Right renal cortex interstitium (tissue), 3 donors: Measurements from ENCODE around the gene PDE7B. TPM values are rescaled to one million over a fixed set of nuclear protein-coding genes. Genes with fewer than 3 reads are reported as not detected.
"Not testable (repeated sequence)": the region's sequence is repeated elsewhere in the genome, so short reads cannot be mapped to it uniquely, and the experiment has no call there.

Source experiments
- DNase-seq, 3 donors: peaks; one replicate each; pipeline ENCODE4 v3.0.0-alpha.2; 2013; ENCODE audit warnings: low read depth in 3 of 3, low spot score in 2 of 3
- polyA plus RNA-seq, 3 donors: library from polyadenylated mRNA; unstranded; fragments of 120-200 nt; gene quantifications; one replicate each; pipeline ENCODE4 v1.2.1, GENCODE V29; 2013; ENCODE audit not compliant: insufficient read length in 3 of 3

PDE7B gene
- polyA plus RNA-seq, 3 donors = 8.3 to 9.2 (median 8.7) TPM

GRCh38 chr6:136213012-136213539 is 361.6 kb downstream of the PDE7B start:
- no peak for DNase-seq

GRCh38 chr6:136213853-136214252 is 362.4 kb downstream of the PDE7B start:
- DNase-seq = no peak

DNA sequence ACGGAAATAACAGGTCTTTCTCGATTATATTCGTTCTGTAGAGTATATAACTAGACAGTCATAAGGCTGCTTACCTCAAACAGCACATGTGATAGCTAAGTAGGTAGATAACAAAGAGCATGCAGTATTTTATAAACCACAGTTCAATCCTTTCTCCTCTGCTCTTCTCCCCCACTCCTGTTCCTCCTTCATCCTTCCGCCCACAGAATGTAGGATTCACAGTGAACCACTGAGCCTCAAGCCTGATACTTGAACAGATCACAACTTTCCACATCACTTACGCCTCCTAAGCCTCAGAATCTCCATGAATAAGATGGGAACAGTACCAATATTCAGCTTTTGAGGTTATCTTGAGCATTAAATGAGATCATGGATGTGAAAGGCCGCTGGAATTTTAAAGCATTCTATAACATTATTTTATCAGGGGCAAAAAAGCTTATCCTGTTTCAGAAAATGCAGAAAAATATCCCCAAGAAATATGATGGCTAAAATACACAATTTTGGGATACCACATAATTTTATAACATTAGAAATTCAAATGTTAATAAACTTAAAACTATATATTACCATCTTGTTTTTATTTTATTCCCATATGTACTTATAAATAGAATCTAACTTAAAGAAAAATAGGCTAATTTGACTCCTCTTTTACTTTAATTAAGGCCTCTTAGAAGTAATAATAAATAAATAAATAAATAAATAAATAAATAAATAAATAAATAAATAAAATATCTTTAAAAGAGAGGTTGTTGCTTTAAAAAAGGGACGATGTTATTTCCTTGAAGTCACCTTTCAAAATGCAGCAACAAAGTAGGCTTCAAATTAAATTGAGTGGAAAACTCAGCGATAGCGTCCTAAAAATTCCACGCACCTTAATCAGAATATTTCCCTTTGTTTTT is 365.3 kb downstream of the PDE7B start:
- DNase-seq = no peak

GRCh38 chr6:136224974-136225373 is 373.5 kb downstream of the PDE7B start:
- DNase-seq = not testable (repeated sequence)

GRCh38 chr6:136225496-136225895 is 374.0 kb downstream of the PDE7B start:
- DNase-seq = no peak

DNA sequence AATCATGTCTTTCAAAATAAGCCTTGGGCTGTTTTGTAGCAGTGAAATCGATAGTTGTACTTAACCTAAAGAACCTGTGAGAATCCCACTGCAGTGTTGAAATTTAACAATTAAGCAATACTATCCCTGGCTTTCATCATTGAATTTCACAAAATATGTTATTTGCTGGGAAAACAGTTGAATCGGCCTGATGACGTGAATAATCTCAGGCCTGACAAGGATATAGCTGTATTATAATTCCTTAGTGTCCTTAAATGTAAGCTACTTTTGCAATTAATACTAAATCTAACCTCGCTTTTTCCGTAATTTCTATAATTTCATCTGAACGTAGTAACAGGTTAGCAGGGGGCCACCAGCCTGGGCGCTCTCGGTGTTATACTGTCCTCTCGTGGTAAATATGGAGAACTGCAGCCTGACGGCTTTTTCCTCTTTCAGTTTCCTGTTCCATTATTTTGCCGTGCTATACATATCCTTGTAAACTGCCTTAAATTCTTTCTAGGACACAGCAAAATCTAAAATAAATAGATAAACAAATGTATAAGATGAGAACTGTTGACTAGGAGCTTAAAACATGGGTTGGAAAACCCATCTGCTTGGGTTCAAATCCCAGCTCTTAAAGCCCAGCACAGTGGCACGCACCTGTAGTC is 374.6 kb downstream of the PDE7B start:
- peak in 2 of 3 donors; percentile 38 to 56 for DNase-seq

GRCh38 chr6:136226674-136227377 is 375.3 kb downstream of the PDE7B start:
- DNase-seq = no peak

DNA sequence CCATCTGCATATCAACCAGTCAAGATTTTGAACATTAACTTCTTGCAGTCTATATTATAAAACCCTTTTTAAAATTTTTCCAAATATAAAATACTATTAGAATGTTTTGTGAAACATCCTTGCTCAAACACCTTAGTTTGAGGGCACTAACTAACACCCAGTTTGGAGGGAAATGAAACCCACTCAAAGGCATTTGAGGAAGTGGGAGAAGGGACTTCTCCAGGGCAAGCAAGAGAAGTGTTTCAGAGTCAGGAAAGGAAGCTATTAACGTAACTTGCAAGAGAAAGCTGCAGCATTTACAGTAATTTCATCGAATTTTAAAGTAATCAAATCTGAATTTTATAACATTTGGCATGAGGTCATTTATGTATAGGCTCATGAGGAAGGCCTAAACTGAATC is 377.3 kb downstream of the PDE7B start:
- no peak for DNase-seq

DNA sequence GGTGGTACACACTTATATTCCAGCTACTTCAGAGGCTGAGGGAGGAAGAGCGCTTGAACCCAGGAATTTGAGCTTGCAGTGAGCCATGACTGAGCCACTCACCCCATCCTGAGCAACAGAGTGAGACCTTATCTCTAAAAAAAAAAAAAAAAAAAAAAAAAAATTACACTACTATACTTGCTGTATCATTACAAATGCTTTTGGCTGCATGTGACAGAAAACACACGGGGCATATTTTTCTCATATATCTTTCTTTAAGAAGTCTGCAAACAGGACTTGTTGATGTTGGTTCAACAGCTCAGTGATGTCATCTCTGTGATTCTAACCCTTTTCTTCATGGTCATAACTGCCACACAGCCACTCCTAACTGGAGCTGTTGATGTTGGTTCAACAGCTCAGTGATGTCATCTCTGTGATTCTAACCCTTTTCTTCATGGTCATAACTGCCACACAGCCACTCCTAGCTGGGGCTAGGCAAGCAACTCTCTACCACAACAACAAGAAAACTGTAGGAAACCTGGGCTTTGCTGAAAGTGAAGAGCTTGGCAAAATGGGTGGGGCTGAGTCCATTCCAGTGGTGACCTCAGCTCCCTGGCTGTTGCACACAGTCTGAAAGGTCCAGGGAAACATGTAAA is 378.8 kb downstream of the PDE7B start:
- DNase-seq = no peak

DNA sequence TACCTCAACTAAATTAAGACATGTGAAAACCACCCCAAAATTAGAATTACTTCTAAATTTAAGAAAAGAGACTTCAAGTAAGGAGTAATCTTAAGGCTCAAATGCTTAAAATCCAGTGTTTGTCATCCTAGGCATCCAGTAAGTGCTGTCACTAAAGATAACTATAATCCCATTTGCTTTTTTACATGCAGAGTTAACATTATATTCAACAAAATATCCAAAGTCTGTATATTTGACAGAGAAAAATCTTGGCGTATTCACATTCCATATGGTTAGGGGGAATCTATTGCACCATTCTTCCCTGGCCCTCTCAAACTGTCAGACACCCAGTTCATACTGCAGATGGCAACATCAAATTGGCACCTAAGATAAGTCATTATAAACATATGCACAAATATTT is 381.2 kb downstream of the PDE7B start:
- no peak for DNase-seq

- no peak for DNase-seq
These were observed 383.7 kb downstream of the PDE7B start for GRCh38 chr6:136235233-136235564.

- DNase-seq = no peak
These were observed 385.2 kb downstream of the PDE7B start for GRCh38 chr6:136236466-136237293.

DNA sequence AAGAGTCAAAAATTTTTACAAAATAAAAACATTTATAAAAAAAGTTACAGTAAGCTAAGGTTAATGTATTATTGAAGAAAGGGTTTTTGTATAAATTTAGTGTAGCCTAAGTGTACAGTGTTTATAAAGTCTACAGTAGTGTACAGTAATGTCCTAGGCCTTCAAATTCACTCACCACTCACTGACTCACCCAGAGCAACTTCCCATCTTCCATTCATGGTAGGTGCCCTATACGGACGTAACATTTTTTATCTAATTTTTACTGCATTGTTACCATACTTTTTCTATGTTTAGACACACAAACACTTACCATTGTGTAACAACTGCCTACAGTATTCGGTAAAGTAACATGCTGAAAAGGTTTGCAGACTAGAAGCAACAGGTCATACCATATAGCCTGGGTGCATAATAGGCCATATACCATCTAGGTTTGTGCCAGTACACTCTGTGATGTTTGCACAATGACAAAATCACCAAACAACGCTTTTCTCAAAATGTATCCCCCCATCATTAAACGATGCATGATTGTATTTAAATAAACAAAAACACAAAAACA is 392.6 kb downstream of the PDE7B start:
- DNase-seq = no peak
